ENCODE data around the gene KSR2.

Gene KSR2

GRCh38 chr12:117662620-117663395 lies 306.0 kb downstream of the KSR2 start:
- no peak overlapping the region for H3K27ac ChIP-seq
- TF ChIP-seq, protein P1, sequence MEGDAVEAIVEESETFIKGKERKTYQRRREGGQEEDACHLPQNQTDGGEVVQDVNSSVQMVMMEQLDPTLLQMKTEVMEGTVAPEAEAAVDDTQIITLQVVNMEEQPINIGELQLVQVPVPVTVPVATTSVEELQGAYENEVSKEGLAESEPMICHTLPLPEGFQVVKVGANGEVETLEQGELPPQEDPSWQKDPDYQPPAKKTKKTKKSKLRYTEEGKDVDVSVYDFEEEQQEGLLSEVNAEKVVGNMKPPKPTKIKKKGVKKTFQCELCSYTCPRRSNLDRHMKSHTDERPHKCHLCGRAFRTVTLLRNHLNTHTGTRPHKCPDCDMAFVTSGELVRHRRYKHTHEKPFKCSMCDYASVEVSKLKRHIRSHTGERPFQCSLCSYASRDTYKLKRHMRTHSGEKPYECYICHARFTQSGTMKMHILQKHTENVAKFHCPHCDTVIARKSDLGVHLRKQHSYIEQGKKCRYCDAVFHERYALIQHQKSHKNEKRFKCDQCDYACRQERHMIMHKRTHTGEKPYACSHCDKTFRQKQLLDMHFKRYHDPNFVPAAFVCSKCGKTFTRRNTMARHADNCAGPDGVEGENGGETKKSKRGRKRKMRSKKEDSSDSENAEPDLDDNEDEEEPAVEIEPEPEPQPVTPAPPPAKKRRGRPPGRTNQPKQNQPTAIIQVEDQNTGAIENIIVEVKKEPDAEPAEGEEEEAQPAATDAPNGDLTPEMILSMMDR (conservative IDR thresholded peaks at IDR 0.05) = no peak

GRCh38 chr12:117662220-117662619 lies 306.6 kb downstream of the KSR2 start:
- TF ChIP-seq, protein P1 (conservative IDR thresholded peaks at IDR 0.05) = no peak
- no peak overlapping the region for H3K27ac ChIP-seq

- TF ChIP-seq, protein P1 (conservative IDR thresholded peaks at IDR 0.05) = no peak
- H3K27ac ChIP-seq = no peak overlapping the region
Observed at GRCh38 chr12:117661471-117661870, 307.3 kb downstream of the KSR2 start.

- no peak overlapping the region for H3K27ac ChIP-seq
- TF ChIP-seq, protein P1 (conservative IDR thresholded peaks at IDR 0.05) = no peak
Observed at GRCh38 chr12:117660896-117661295, 307.9 kb downstream of the KSR2 start.

- no peak overlapping the region for H3K27ac ChIP-seq
- TF ChIP-seq, protein P1 (conservative IDR thresholded peaks at IDR 0.05) = no peak
Observed at GRCh38 chr12:117658226-117658625, 310.6 kb downstream of the KSR2 start.

GRCh38 chr12:117649796-117650195 lies 319.0 kb downstream of the KSR2 start:
- H3K27ac ChIP-seq = no peak overlapping the region
- TF ChIP-seq, protein P1 (conservative IDR thresholded peaks at IDR 0.05) = no peak

GRCh38 chr12:117646520-117646919 lies 322.3 kb downstream of the KSR2 start:
- no peak overlapping the region for H3K27ac ChIP-seq
- TF ChIP-seq, protein P1 (conservative IDR thresholded peaks at IDR 0.05) = no peak

Measured in VCaP (cell line).